Fibroblast of skin of abdomen (primary cell): ENCODE data around the gene CNGA4.
"Not testable (repeated sequence)": the region's sequence is repeated elsewhere in the genome, so short reads cannot be mapped to it uniquely, and the experiment has no call there.

Source experiments
- DNase-seq: peaks from one replicate; pipeline ENCODE4 v3.0.0-alpha.2; 2013

The CNGA4 gene

DNA sequence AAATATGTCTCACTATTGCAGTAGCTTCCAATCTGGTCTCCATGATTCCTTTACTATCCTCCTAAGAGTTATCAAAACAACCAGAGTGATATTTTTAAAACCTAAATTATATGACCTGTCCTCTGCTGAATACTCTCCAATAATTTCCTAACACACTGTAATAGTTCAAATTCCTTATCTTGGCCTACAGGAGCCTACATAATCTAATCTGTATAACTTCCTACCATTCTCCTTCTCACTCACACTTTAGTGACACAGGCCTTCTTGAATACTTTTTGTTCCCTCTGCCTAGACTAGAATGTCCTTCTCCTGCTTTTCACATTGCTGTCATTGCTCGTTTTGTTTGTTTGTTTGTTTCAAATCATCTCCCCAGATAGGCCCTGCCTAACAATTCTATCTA lies 13.9 kb upstream of the CNGA4 start:
- no peak for DNase-seq

DNA sequence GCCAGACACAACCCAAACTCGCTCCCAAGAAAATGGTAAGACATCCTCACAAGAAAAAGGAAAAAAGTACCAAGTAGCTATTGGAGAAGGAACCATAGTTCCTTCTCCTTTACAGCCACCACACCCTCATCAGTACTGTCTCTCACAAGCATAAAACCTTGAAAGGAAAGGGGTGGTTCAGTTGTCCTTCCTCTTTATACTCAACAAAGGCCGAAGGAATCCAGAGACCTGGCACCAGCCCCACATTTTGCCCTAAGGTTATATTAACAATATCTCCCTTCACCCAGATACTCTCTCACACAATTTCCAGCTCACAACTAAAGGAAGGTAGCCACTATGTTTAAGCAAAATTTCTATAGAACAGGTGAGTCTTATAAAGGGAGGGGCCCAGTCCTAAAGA lies 13.0 kb upstream of the CNGA4 start:
- DNase-seq, result no peak

DNA sequence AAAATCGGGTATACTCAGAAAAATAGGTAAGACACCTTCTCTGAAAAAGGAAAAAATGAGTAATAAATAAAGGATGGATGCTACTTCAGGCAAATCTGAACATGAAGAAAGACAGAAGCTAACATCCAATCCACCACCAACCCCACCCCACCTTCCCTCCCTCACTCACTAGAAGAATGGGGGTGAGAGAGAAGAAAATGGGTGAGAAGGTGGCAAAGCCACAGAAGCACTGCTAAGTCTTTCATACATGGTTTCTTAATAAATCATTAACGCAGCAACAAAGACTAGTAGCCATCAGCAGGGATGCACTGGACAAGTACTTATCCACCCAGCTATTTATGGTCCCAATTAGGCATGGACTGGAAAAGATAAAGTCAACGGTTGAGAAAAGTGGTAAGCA lies 10.4 kb upstream of the CNGA4 start:
- no peak for DNase-seq

DNA sequence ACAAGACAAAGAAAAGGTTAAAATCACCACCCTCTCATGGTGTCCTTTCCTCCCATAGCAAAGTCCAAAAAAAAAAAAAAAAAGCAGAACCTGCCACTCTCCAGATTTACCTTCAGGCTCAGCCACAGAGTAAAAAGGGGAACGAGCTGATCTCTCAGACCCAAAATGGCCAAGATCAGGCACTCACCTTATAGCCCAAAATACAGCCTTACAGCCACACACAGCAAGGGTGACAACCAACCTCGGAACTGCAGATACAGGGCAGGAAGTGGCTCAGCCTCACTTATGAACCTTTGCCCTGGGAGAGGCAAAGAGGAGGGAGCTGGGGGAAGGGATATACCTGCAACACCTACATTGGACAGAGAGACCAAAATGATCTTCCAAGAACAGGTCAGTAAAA lies 9.0 kb upstream of the CNGA4 start:
- no peak for DNase-seq

DNA sequence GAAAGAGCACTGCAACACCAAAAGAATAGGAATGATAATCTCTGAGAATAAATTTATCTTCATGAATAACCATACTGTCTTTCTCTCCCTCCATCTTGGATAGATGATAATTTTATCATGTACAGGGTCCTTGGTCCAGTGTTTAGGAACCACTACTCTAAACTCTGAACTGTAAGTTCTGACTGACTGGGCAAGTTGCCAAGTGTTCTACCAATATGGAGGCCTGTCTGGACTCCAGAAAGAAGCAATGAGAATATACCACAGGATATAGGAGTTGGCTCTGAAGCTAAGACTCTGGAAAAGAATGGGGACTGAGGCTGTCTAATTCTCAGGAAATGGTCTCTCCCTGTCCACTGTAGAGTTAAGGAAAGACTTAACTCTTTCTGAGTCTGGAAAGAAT lies 6.0 kb upstream of the CNGA4 start:
- no peak for DNase-seq

DNA sequence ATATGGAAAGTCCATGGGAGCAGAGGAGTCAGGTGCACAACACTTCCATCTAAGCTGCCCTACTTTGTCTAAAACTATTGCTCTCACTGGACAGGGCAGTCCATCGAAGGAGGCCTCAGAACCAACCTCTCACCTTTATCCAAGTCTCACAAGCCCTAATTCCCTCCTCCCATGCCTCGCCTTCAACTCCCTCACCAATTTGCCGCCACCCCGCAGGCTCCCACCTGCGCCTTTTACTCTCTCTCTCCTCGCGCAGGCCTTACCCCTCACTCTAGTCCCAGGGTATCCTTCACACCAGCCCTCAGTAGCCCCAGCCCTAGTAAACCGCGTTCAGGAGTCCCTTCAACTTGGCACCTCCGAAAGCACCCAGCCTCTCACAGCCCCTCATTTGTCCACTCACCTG lies 4.9 kb upstream of the CNGA4 start:
- DNase-seq, result no peak

DNA sequence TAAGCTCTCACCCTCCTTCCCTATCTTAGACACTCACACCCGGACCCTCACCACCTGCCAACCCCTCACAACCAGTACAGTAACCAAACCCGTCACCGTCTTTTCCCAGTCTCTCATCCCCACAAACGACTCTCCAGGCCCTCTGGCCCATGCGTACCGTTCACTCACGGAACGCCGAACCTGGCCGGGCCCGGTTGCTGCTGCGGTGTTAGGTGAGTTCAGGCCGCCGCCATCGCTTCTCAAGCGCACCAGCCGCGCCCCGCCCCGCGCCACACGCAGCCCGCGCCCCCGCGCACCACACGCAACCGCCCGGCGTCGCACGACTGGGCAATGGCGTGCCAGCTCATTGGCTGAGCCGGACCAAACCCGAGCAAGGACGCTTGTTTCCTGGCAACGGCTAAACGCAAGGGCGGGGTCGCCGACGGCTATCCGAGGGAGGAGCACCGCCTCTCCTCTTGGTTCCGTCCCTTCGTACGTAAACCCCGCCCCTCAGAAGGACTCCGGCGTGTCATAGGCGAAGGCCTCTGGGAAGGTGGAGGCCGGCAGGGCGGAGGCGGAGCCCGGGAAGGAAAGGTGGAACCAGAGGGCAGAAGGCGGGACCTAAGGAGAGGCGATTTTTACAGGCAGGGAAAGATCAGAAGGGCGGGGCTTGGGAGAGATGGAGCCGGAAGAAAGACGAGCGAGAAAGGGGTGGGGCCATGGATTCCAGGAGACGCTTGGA lies 4.3 kb upstream of the CNGA4 start, which contains the start of gene FHIP1B:
Gene FHIP1B (minus strand): TSS at position 250 of the 721 bp plus-strand sequence. CDS start 10,120 bp downstream, outside the sequence.
- DNase-seq, result peak; percentile 100

DNA sequence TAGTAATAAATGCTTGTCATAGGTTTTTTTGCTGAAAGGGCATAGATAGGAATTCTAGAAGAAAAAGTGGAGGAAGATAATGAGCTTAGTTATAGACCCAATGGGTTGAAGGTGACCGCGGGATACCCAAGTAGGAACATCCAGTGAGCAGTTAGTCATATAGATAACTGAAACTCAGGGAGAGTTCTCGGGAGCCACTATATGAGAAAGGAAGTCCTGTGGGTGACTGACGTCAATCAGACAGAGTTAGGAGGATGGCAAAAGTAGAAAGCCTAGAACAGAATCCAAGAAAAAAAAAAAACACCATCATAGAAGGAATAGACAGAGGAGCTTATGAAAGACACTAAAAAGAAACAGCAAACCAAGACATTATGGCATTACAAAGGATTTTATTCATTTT lies 1.6 kb upstream of the CNGA4 start:
- DNase-seq, result no peak

DNA sequence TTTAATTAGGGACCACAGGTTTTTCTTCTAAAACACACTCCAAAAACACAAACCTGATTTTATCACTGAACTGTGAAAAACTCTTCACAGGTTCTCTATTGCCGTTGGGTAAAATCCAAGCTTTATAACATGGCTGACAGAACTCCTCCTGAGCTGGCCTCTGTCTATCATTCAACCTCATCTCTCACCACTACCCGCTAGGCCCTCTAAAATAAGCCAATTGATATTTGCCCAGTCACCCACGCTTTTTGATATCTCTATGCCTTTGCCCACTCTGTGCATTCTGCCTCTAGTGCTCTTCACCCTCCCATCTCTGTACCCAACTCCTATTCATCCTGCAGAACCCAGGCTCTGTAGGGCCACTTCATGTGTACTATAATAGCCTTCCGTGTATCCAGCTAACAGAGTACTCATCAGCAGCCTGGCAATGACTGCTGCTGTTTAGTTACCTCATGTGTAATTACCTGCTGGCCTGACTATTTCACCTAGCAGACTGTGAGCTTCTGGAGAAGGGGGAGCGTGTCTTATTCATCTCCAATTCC lies 1.1 kb upstream of the CNGA4 start:
- DNase-seq, result no peak

DNA sequence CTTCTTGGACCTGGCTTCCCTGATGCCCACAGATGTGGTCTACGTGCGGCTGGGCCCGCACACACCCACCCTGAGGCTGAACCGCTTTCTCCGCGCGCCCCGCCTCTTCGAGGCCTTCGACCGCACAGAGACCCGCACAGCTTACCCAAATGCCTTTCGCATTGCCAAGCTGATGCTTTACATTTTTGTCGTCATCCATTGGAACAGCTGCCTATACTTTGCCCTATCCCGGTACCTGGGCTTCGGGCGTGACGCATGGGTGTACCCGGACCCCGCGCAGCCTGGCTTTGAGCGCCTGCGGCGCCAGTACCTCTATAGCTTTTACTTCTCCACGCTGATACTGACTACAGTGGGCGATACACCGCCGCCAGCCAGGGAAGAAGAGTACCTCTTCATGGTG lies 1.2 kb downstream of the CNGA4 start:
- DNase-seq, result no peak

DNA sequence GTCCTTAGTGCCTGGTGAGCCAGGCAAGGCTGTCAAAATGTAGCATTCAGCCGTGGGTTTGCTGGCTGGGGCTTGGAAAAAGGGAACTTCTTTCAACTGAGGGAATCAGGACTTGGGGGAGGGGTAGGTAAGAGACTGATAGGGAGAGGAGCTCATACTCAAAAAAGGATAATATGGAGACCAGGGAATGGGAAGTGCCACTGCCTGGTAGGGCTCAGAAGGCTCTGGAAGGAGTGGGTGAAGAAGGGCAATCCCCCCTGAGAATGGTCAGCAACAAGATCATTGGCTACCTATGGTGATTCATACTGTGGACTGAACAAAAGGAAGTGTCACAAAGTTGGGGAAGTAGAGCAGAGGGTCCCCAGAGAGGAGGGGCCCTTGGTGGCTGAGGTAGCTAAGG lies 1.9 kb downstream of the CNGA4 start:
- DNase-seq, result no peak

DNA sequence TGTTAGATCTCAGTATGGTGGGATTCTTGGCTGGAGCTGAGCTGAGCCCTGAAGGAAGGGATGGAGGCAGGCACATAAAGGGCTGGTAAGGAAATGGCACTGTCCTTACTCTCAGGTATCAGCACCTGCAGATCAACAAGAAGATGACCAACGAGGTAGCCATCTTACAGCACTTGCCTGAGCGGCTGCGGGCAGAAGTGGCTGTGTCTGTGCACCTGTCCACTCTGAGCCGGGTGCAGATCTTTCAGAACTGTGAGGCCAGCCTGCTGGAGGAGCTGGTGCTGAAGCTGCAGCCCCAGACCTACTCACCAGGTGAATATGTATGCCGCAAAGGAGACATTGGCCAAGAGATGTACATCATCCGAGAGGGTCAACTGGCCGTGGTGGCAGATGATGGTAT lies 2.4 kb downstream of the CNGA4 start:
- DNase-seq, result no peak

DNA sequence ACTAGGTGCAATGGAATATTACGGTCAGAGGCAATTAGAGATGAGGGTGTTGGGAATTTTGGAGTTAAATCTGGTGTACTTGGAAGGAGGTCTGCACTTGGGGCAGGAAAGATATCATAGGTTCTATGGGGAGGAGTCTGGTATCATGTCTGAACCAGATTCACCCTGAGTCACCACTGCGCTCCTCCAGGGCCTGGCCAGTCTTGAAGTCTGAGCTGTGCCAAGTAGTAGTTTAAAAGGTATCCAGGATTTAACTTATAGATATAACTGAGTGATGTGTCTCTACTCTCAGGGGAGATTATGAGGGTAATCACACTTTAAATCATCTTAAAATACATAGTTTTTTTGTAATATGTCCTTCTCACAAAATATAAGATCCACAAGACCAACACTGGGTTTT lies 6.6 kb downstream of the CNGA4 start:
- DNase-seq, result no peak

DNA sequence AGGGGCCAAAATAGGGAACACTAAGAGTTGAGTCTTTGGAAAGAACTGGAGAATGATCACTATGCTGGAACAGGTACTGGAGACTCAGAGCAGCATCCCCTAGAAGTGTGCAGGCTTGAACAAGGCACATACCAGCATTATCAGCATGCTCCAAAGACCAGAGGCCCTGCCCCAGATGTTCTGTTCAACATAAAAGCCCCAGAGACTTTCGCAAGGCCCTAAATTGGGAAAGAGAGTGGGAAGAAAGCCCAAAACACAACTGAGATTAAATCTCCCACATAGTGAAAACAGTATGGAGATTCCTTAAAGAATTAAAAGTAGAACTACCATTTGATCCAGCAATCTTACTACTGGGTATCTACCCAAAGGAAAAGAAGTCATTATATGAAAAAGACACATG lies 9.4 kb downstream of the CNGA4 start:
- DNase-seq, result peak; percentile 27

DNA sequence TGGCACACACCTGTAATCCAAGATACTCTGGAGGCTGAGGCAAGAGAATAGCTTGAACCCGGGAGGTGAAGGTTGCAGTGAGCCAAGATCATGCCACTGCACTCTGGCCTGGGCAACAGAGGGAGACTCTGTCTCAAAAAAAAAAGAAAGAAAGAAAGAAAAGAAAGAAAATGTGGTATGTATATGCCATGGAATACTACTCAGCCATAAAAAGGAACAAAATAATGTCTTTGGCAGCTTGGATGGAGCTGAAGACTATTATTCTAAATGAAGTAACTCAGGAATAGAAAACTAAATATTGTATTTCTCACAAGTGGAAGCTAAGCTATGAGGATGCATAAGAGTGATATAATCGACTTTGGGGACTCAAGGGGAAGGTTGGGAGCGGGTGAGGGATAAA lies 10.0 kb downstream of the CNGA4 start:
- not testable (repeated sequence) for DNase-seq

DNA sequence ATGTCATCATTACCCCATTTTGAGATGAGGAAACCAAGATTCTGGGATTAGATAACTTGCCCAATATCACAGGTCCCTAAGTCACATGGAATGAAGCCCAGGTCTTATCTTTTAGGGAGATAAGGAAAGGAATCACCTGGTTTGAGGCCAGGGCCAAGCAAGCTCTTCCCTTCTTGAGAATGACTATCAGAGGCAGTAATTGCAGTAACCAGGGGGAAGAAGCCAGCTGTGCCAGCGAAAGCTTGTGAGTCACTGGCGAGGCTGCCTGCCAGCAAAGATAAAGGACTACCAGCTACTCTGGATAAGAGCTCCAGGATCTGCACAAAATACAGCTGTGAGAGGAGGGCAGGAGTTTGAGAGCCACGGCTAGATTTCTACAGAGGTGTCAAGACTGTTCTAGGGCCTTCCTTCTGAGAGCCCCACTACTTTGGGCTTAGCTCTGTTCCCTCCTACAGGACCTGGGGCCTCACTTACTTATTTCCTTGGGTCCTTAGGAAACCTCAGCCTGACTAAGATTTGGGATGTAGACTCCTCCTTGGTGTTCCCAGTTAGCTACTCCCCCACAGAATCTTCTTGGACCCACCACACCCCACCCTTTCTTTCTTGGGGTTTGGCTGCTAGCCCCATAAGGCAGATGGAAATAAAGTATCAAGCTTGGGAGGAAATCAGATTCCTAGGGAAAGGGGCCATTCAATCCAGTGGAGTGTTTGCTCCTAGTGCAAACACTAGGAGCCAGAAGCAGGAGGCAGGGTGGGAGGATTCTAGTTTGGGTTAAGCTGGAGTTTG lies 11.1 kb downstream of the CNGA4 start:
- peak; percentile 30 for DNase-seq

DNA sequence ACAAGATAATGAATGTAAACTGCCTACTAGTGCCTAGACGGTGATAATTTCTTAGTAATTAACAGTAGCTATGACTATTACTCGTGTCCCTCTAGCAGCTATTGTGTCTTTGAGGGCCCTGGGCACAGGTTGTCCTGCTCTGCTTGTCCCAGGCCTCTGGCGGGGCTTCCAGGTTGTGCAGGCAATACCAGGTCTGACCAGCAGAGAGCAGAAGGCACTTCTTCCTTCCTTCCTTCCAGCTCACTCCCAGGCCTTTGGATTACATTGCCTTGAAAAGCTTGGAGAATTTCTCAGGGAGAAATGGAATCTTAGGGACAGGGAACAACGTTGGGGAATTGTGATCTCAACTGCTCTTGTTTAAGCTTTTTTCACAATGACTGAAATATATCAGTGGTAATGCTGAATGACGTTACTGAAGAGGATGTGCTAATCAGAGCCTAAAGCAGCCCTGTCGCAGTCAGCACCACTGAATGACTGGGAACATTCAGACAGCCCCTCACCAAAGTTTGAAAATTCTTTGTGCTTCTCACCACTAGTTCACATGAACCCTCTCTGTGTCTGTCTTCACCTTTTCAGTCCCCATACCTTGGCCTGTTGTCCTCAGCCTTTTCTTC lies 12.3 kb downstream of the CNGA4 start:
- peak; percentile 65 for DNase-seq

DNA sequence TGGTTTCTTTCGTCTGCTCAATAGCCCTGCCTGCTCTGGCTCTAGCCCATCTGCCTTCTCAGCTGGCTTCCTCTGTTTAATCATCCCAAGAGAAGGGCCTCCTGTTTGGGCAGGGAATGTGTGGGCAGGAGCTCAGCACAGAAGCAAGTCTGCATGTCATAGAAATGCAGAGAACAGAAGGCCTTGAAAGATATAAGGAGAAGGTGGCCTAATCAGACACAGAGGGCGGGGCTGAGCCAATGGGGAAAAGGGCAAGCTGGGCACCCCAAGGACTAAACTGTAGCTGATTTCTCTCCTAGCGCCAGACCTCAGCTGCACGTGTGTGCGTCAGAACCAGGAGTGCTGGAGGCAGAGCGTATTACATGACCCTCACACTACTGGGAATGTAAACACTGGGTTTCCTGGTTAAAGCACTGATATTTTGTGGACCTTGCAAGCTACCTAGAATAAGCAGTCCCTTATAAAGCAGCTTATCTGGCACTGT lies 13.1 kb downstream of the CNGA4 start:
- DNase-seq, result no peak

DNA sequence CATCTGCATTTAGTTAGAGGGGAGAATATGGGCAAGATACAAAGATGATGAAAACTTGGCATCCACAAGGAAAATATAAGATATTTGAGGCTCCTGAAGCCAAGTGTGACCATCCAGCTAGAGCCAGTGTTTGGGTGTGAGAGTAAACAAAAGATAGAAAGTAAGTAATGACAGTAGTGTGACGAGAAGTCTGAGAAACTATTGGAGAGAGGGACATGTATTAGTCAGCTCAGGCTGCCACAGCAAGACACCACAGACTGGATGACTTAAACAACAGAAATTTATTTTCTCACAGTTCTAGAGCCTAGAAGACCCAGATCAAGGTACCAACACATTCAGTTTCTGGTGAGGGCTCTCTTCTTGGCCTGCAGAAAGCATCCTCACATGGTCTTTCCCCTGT lies 14.3 kb downstream of the CNGA4 start:
- no peak for DNase-seq

DNA sequence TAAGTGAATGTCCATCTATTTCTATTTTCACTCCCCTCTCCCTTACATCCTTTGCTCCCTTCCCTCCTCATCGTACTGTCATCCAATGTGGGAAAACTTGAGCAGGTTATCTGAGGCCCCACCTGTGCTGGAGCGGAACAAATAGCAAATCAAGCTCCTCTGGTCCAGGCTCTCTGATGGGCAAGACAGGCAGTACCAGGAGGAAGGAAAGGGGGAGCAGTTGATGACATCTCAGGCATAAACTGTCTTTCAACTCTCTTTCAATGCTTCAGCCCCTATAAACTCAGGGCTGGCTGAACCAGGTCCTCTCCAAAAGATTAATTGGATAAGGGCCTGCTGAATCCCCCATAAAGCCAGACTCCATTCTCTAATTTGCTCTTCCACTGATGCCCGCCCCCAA lies 19.3 kb downstream of the CNGA4 start:
- DNase-seq, result no peak

DNA sequence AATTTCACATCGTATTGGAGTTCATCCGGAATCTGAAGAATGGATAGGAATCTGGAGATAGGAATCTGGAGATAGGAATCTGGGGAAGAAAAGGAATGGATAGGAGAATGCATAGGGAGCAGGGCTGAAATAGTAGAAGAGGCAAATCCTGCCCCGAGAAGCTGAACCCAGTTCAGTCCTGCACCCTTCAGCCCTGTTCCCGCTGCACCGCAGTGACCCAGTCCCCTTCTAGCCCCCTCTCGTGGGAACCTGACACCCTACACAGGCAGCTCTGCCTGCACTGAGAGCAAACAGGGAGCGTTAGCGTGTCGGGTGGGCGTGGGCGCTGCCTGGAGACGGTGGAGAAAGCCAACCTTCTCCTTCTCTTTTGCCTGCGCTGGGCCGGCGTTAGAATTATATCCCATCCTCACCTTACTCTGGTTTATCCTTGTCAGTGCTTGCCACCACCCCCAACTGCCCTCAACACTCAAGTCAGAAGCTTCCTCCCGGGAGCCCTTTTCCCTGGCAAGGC lies 19.7 kb downstream of the CNGA4 start:
- DNase-seq, result no peak

DNA sequence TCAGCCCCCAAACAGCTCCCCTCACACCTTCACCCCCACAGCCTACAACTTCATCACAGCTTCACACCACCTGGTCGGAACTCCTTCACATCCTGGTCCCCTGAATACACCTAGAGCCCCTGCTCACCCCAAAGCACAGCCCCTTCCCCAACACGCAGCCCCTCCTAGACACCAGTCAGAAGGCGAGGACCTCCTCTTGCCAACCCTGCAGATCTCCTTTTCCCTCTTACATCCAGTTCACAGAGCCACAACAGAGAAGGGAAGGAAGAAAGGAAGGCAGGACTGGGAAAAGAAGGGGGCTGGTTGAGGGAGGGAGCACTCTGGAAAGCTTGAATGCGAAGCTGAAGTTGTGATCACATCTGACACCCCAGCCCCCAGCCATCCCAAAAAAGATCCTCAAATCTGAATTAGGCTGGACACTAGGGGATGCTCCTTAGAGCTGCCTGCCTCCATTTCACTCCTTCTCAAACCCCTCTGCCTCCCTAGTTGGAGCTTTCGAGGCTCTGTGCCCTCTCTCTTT lies 21.4 kb downstream of the CNGA4 start:
- no peak for DNase-seq

DNA sequence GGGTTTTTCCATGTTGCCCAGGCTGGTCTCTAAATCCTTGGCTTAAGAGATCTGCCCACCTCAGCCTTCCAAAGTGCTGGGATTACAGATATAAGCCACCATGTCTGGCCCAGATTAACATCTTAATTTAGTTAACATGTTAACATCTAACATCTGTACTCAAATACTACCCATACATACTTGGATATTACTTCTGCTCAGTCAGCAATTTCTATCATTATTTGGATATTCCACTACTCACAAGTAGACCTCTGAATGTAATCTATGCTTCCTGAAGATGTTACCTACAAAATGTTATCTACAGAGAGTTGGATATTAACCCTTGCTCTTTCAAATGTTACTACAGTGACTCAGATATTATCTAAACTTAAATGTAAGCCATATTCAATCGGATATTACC lies 24.8 kb downstream of the CNGA4 start:
- no peak for DNase-seq
